ENCODE results near the gene CCNC.

Gene CCNC

DNA sequence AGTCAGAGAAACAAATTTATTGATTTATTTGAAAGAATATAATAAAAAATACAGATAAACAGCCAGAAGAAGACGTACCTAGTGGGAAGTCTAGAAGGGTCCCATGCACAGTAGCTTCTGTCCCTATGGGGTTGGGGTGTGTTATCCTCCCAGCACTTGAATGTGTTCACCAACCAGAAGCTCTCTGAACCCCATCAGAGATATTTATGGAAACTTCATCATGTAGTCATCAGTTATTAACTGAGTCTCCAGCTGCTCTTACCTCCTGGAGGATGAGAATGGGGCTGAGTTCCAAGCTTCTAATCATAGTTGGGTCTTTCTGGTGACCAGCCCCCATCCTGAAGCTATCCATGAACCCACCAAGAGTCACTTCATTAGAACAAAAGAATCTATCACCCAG lies 37.8 kb downstream of the CCNC start:
- no peak overlapping the region for H3K4me3 ChIP-seq (ENCODE audit: control insufficient read depth, low read depth, low read length)
- no peak for DNase-seq (ENCODE audit: low read depth)
- TF ChIP-seq, protein P1, sequence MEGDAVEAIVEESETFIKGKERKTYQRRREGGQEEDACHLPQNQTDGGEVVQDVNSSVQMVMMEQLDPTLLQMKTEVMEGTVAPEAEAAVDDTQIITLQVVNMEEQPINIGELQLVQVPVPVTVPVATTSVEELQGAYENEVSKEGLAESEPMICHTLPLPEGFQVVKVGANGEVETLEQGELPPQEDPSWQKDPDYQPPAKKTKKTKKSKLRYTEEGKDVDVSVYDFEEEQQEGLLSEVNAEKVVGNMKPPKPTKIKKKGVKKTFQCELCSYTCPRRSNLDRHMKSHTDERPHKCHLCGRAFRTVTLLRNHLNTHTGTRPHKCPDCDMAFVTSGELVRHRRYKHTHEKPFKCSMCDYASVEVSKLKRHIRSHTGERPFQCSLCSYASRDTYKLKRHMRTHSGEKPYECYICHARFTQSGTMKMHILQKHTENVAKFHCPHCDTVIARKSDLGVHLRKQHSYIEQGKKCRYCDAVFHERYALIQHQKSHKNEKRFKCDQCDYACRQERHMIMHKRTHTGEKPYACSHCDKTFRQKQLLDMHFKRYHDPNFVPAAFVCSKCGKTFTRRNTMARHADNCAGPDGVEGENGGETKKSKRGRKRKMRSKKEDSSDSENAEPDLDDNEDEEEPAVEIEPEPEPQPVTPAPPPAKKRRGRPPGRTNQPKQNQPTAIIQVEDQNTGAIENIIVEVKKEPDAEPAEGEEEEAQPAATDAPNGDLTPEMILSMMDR (conservative IDR thresholded peaks at IDR 0.05; ENCODE audit: control insufficient read depth, insufficient read depth, low read depth, low read length): no peak

DNA sequence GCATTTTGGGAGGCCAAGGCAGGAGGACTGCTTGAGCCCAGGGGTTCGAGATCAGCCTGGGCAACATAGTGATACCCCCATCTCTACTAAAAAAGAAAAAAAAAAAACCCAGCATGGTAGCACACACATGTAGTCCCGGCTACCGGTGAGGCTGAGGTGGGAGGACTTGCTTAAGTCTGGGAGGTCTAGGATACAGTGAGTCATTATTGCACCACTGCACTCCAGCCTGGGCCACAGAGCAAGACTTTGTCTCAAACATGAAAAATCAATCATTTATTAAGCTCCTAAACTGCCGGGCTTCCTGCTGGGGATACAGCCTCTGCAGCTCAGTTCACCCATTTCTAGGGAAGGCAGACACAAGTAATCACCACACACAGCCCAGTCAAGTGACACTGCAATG lies 45.9 kb downstream of the CCNC start:
- TF ChIP-seq, protein P1 (conservative IDR thresholded peaks at IDR 0.05; ENCODE audit: control insufficient read depth, insufficient read depth, low read depth, low read length): no peak
- no peak overlapping the region for H3K4me3 ChIP-seq (ENCODE audit: control insufficient read depth, low read depth, low read length)
- DNase-seq (ENCODE audit: low read depth): peak; percentile 79

DNA sequence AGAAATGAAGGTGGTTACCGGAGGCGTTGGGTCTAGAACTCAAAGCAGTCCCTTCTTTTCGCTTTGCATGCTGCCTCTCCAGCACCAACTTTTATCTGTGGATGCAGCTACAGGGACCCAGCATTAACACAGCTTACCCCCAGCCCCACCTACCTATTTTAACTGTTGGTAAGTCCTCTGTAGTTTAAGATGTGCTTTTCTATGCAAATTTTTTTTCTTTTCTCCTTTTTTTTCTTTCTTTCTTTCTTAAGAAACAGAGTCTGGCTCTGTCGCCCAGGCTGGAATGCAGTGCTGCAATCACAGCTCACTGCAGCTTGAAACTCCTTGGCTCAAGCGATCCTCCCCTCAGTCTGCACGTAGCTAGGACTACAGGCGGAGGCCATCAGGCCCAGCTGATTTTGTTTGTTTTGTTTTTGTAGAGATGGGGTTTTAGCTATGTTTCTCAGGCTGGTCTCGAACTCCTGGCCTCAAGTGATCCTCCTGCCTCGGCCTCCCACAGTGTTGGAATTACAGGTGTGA lies 46.8 kb downstream of the CCNC start:
- H3K4me3 ChIP-seq (ENCODE audit: control insufficient read depth, low read depth, low read length): peak overlapping the region; percentile 82
- TF ChIP-seq, protein P1 (conservative IDR thresholded peaks at IDR 0.05; ENCODE audit: control insufficient read depth, insufficient read depth, low read depth, low read length): no peak
- DNase-seq (ENCODE audit: low read depth): peak; percentile 53

DNA sequence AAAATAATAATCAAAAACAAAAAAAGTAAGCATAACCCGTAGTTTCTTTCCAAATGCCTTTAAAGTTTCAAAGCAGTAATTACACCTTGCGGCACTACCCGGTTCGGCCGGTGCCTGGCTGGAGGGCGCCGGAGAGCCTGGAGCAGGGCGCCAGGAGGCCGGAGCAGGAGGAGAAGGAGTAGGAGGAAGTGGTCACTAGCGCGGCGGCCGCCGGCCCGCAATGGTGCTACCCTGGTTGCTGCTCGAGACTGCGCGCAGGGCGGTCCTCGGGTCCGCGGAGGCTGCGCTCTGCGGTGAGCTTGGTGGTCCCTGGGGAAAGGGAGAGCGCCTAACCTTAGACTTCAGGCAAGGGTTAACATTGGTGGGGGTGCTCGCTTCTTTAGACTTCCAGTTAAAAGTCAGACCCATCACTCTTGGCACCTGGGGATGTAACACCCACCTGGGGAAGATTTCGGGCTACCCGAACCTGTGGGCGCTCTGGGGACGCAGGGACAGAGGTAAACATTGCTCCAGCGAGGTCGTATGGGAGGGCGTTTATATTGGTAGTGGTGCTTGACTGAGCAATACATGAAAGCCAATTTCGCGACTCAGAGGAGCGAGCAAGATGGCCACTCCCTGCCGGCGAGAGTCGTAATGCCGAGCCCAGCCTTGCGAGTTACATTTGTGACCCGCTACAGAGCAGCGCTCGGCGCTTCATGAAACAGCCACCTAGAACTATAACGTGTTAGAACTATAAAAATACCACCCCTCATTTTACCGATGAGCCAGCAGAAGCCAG lies 47.4 kb downstream of the CCNC start:
- TF ChIP-seq, protein P1 (conservative IDR thresholded peaks at IDR 0.05; ENCODE audit: control insufficient read depth, insufficient read depth, low read depth, low read length): peak; percentile 78
- peak overlapping the region; percentile 82 for H3K4me3 ChIP-seq (ENCODE audit: control insufficient read depth, low read depth, low read length)

DNA sequence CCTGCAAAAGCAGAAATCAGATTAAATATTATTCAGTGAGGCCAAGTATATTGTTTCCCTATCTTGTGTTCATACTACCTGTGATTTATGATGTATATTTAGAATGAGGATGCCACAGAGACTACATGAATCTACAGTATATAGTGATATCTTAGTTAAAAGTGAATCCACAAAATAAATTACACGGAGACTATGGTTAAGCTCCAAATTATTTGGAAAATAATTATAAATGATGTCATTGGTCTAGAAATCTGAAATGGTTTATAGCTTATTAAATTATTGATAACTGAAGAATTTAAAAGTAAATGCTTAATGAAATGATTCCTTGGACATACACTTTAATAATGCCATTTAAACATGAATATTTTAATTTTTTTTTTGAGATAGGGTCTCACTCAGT lies 49.0 kb downstream of the CCNC start:
- DNase-seq (ENCODE audit: low read depth): no peak
- TF ChIP-seq, protein P1 (conservative IDR thresholded peaks at IDR 0.05; ENCODE audit: control insufficient read depth, insufficient read depth, low read depth, low read length): no peak
- H3K4me3 ChIP-seq (ENCODE audit: control insufficient read depth, low read depth, low read length): no peak overlapping the region

More for the DNA sequence above, 47.4 kb downstream of the CCNC start:
- peak; percentile 76 for DNase-seq (ENCODE audit: low read depth)

DNA sequence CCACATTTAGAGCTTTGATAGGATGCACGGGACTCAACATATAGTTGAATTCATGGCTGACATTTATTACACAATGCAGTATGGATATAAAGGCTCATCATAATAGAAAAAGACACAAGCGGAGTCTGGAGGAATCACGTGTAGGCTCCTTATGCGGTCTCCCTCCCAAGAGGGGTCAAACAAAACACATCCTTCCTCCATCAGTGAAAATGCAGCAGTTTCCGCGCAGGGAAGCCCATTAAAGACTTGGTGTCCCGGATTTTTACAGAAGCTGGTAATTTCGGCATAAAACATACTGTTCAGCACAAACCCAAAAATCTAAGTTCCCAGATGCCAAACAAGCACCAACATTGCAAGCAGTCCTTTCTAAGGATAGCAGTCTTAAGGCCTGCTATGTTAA lies 54.4 kb downstream of the CCNC start:
- TF ChIP-seq, protein P1 (conservative IDR thresholded peaks at IDR 0.05; ENCODE audit: control insufficient read depth, insufficient read depth, low read depth, low read length): no peak
- DNase-seq (ENCODE audit: low read depth): peak; percentile 34
- peak overlapping the region; percentile 82 for H3K4me3 ChIP-seq (ENCODE audit: control insufficient read depth, low read depth, low read length)

Measured in fibroblast of mammary gland (primary cell).